Heart right ventricle (tissue), 16 donors: ENCODE data around the gene EBF3. TPM values are rescaled to one million over a fixed set of nuclear protein-coding genes. Genes with fewer than 3 reads are reported as not detected.
A peak's percentile ranks its signal among the peaks of the same experiment; 100 is the strongest.

Experiments
- ATAC-seq, 8 donors: fragments of 200-7000 bp; cut with Tn5 transposase; one replicate each; pipeline ENCODE4 v1.9.1; 2020; ENCODE audit warnings: mild to moderate bottlenecking in 8 of 8, moderate library complexity in 8 of 8, moderate number of reproducible peaks in 1 of 8
- DNase-seq, 2 donors: peaks; one replicate each; pipeline ENCODE4 v3.0.0-alpha.2; 2020
- H3K27ac ChIP-seq, 10 donors: fragments of 200-600 bp; sonication (generic) in 2 of 10; one replicate each; pipeline versions ENCODE4 v1.5.0 to v1.8.0; 2020 to 2022; ENCODE audit warnings: mild to moderate bottlenecking in 3 of 10
- H3K27me3 ChIP-seq, 7 donors: fragments of 200-600 bp; one replicate each; pipeline ENCODE4 v1.8.0; 2021 to 2022; ENCODE audit warnings: mild to moderate bottlenecking in 2 of 7
- H3K36me3 ChIP-seq, 9 donors: fragments of 200-600 bp; sonication (generic) in 1 of 9; one replicate each; pipeline versions ENCODE4 v1.5.0 to v1.8.0; 2020 to 2022; ENCODE audit warnings: mild to moderate bottlenecking in 2 of 9
- H3K4me1 ChIP-seq, 9 donors: fragments of 200-600 bp; sonication (generic) in 1 of 9; one replicate each; pipeline versions ENCODE4 v1.5.0 to v1.8.0; 2020 to 2022; ENCODE audit warnings: mild to moderate bottlenecking in 4 of 9
- H3K4me3 ChIP-seq, 10 donors: fragments of 200-600 bp; sonication (generic) in 2 of 10; one replicate each; pipeline versions ENCODE4 v1.5.0 to v1.8.0; 2020 to 2022; ENCODE audit warnings: mild to moderate bottlenecking in 7 of 10, moderate library complexity in 2 of 10
- H3K9me3 ChIP-seq, 11 donors: fragments of 200-600 bp in 10 of 11; sonication (generic) in 2 of 11; one replicate each; pipeline versions ENCODE4 v1.5.0 to v1.8.0; 2013 to 2022; ENCODE audit warnings: mild to moderate bottlenecking in 2 of 11, control low read depth in 1 of 11, moderate library complexity in 1 of 11
- CTCF ChIP-seq, 9 donors: fragments of 200-600 bp; sonication (generic) in 2 of 9; IDR thresholded peaks; one replicate each; pipeline versions ENCODE4 v1.5.0 to v1.8.0; 2021 to 2022; ENCODE audit warnings: antibody characterized with exemption in 9 of 9, mild to moderate bottlenecking in 5 of 9, moderate library complexity in 1 of 9
- WGBS, 2 donors: extraction: QIAGEN DNeasy Blood & Tissue Kit; methylation state at CpG; one replicate each; pipeline ENCODE4 v1.1.7; 2013; ENCODE audit warnings: inconsistent platforms in 1 of 2; 5-methylcytosine and 5-hydroxymethylcytosine counted together
- intact Hi-C, 10 donors: fragments of 100-400 bp; cut with DNase I; formaldehyde crosslinking; loops; one replicate each; pipeline versions ENCODE4 v1.11.1 to v1.14.2; 2022
- polyA plus RNA-seq, 2 donors: library from polyadenylated mRNA; stranded (reverse); fragments of 200-250 nt; gene quantifications; one replicate each; pipeline ENCODE4 v1.2.3, GENCODE V29; 2013
- total RNA-seq, 10 donors: library from RNA; stranded (reverse); fragmentation: NEBNext Ultra II Directional in 3 of 10; extraction: Animal tissue kit (Norgen Biotek cat#: 25700) in 3 of 10; gene quantifications; one replicate each; pipeline versions ENCODE4 v1.2.1 to v1.2.4, GENCODE V29; 2021 to 2023
- donor health status: Arrhythmogenic right ventricular cardiomyopathy.
- donor health status: ischemic (EF 13 %, LVEDD 7.1; RV severe dilation, severe dysfunction).
- donor health status: healthy with polysubstance abuse.
- donor health status: DM: no; HTN: yes; CAD: no.
- donor health status: DM: no; HTN: no; CAD: no.
- donor health status: ischemic (EF 25% LVEDD 6.9; RV normal size, moderate dysfunction).
- donor health status: ischemic (EF 25% LVEDD 5.7; RV mildly dilated, moderate dysfunction).
- donor health status: healthy.
- donor health status: DM: yes; HTN: yes; CAD: no.
- donor health status: Ischemic cardiomyopathy.
- donor health status: ischemic (EF 35%, LVEDD 5.7; RV mildly dilated, moderate dysfunction).
- donor health status: nonischemic (EF 11% LVEDD 7.7; RV severe dilation, severe dysfunction).
- donor health status: DM: yes; HTN: yes; CAD: no.
- donor health status: PGD.
- donor health status: ischemic (EF 29% LVEDD 5.4; RV normal size, mild dysfunction).
- donor health status: nonischemic (EF 23%, LVEDD 6.1; RV moderate dilation, normal function).

The EBF3 gene
- total and polyA plus RNA-seq, 12 donors, result 3.9 to 12.2 (median 5.6) TPM

DNA sequence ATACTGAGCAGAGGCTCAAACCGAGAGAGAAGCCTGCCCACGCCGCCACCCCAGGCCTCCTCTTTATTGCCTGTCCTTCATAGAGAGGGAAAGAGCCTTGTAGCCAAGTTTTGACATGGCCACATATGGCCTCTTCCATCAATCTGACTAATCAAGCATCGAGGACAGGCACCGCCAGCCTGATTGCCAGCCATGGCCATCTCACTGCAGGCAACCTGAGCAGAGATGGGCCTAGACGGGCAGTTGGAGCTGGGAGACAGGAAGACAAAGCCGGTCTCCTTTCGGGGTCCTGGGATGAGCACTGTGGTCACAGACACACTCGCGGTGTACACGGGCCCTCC is 67.2 kb downstream of the EBF3 start:
- 94% methylated on average over 11 of the region's 11 CpGs for WGBS, 2 donors
- no peak overlapping the region for H3K27ac ChIP-seq
- DNase-seq, result no peak
- no peak for ATAC-seq
- TF ChIP-seq CTCF (IDR thresholded peaks at IDR 0.05), result no peak
- intact Hi-C loops, result loop anchor here in 2 of 10 donors (5.0 to 10.0 kb wide), 2 partner anchors 40 to 48 kb away; no protein-coding TSS in a partner anchor
- H3K9me3 ChIP-seq, result no peaks in the 10 kb centered on the region
- no peaks in the 10 kb centered on the region for H3K27me3 ChIP-seq
- H3K4me3 ChIP-seq, result no peak overlapping the region
- peaks cover 0 to 6% (median 0%) of the 10 kb centered on the region in 9 donors for H3K36me3 ChIP-seq
- peaks cover 13 to 58% (median 31%) of the 10 kb centered on the region in 9 donors for H3K4me1 ChIP-seq

DNA sequence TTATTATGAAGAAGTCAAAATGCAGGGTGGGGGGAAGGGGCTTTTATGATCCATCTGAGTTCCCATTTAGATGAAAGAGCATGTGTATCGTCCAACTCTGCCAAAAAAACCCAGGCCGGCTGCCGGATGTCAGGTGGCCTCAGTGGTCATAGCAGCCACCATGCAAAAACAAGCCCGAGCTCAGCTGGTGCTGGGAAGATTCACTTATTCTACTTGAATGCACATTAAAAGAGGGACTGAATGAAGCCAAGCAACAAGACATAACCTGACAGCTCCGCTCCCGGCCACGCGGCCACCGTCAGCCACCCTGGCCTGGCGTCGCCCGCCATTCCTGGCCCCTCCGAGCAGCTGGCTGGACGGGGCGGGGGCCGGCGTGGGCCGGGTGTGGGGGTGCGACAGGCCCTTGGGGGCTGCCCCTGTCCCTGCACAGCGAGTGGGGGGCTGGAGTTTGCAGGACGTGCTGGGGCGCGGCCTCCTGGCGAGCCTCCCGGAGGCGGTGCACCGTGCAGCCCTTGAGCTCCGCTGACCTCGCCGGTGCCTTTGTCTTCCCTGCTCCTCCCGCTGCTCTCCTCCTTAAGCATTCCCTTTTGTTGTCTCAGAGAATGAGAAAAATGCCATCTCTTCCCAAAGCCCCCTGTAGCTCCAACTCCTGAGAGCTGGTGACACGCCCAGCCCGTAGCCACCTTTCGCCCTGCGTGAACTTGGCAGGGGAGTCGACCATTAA is 67.8 kb downstream of the EBF3 start:
- Histone ChIP-seq H3K27ac (no peak overlapping the region), H3K9me3 (no peaks in the 10 kb centered on the region), H3K36me3 (peaks cover 0 to 6% (median 0%) of the 10 kb centered on the region in 9 donors), H3K4me3 (no peak overlapping the region), H3K4me1 (peaks cover 13 to 64% (median 34%) of the 10 kb centered on the region in 9 donors), H3K27me3 (no peaks in the 10 kb centered on the region)
- ATAC-seq, result no peak
- intact Hi-C loops, result loop anchor here in 2 of 10 donors (5.0 to 10.0 kb wide), 2 partner anchors 41 to 49 kb away; no protein-coding TSS in a partner anchor
- no peak for TF ChIP-seq CTCF (IDR thresholded peaks at IDR 0.05)
- 89 to 92% methylated on average over 30 to 36 of the region's 36 CpGs for WGBS, 2 donors
- no peak for DNase-seq

GRCh38 chr10:129895811-129896135 is 68.3 kb downstream of the EBF3 start:
- Histone ChIP-seq H3K4me1 (peaks cover 13 to 67% (median 34%) of the 10 kb centered on the region in 9 donors), H3K27ac (no peak overlapping the region), H3K9me3 (no peaks in the 10 kb centered on the region), H3K27me3 (no peaks in the 10 kb centered on the region), H3K4me3 (no peak overlapping the region), H3K36me3 (peaks cover 0 to 6% (median 0%) of the 10 kb centered on the region in 9 donors)
- no peak for TF ChIP-seq CTCF (IDR thresholded peaks at IDR 0.05)
- 97% methylated on average over 4 of the region's 4 CpGs for WGBS, 2 donors
- DNase-seq (no peak), ATAC-seq (no peak)
- intact Hi-C loops, result loop anchor here in 2 of 10 donors (5.0 to 10.0 kb wide), 2 partner anchors 42 to 49 kb away; no protein-coding TSS in a partner anchor

DNA sequence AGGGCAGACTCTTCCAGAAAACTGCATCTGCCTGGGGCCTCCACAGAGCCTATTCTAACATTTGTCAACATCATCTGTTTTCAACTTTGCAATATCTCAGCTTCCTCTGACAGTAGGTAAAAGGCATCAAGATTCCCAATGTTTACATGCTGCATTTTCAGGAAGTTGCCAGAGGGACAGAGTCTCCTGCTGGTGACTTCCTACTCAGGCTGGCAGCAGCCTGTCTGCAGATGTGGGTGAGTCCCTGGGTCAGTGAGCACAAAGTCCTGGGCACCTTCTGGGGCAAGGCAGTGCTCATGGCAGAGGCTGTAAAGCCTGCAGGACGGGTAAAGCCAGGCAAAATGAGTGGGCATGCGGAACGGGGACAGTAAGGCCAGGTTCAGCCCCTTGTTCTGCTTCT is 69.4 kb downstream of the EBF3 start:
- 90 to 98% methylated on average over 3 of the region's 3 CpGs for WGBS, 2 donors
- ATAC-seq (no peak), DNase-seq (no peak)
- intact Hi-C loops, result loop anchor here in 7 of 10 donors (5.0 to 10.0 kb wide), 5 partner anchors 43 to 63 kb away; no protein-coding TSS in a partner anchor
- H3K27me3 ChIP-seq, result no peaks in the 10 kb centered on the region
- H3K4me3 ChIP-seq, result no peak overlapping the region
- peak overlapping the region in 1 of 10 donors; percentile 13 for H3K27ac ChIP-seq
- no peaks in the 10 kb centered on the region for H3K9me3 ChIP-seq
- peaks cover 13 to 73% (median 34%) of the 10 kb centered on the region in 9 donors for H3K4me1 ChIP-seq
- peaks cover 0 to 6% (median 0%) of the 10 kb centered on the region in 9 donors for H3K36me3 ChIP-seq
- no peak for TF ChIP-seq CTCF (IDR thresholded peaks at IDR 0.05)
